Ectodermal cell (in vitro differentiated cells): ENCODE results near the gene RBMS1.

Experiments
- H3K27ac ChIP-seq: 2 replicates; pipeline ENCODE4 v1.7.0; 2013; ENCODE audit warnings: mild to moderate bottlenecking, low read depth, low read length; ENCODE audit not compliant: insufficient read depth, poor library complexity, severe bottlenecking
- H3K27me3 ChIP-seq: 2 replicates; pipeline ENCODE4 v1.7.0; 2013; ENCODE audit warnings: mild to moderate bottlenecking, low read length; ENCODE audit not compliant: insufficient read depth, control insufficient read depth, poor library complexity, severe bottlenecking
- H3K36me3 ChIP-seq: one replicate; pipeline ENCODE4 v1.7.0; 2013; ENCODE audit warnings: low read length; ENCODE audit not compliant: control insufficient read depth, insufficient read depth
- H3K4me1 ChIP-seq: one replicate; pipeline ENCODE4 v1.7.0; 2013; ENCODE audit warnings: low read length; ENCODE audit not compliant: control insufficient read depth, insufficient read depth
- H3K4me3 ChIP-seq: 2 replicates; pipeline ENCODE4 v1.7.0; 2013; ENCODE audit warnings: low read depth, low read length, control low read depth; ENCODE audit not compliant: insufficient read depth
- H3K9me3 ChIP-seq: 2 replicates; pipeline ENCODE4 v1.7.0; 2013; ENCODE audit warnings: mild to moderate bottlenecking, low read length, moderate library complexity; ENCODE audit not compliant: control insufficient read depth
- WGBS, 2 experiments: methylation state at CpG; one replicate each; pipeline ENCODE4 v1.1.7; 2013; ENCODE audit warnings: missing lambda C conversion rate in 2 of 2; 5-methylcytosine and 5-hydroxymethylcytosine counted together

Gene RBMS1

GRCh38 chr2:160225722-160226121, 267.9 kb downstream of the RBMS1 start:
- H3K4me3 ChIP-seq, result no peak overlapping the region
- H3K4me1 ChIP-seq, result peaks cover 4% of the 10 kb centered on the region
- no peaks in the 10 kb centered on the region for H3K27me3 ChIP-seq
- whole genome bisulfite sequencing, 2 experiments, result 92 to 93% methylated on average over 4 of the region's 4 CpGs
- H3K36me3 ChIP-seq, result no peaks in the 10 kb centered on the region
- no peaks in the 10 kb centered on the region for H3K9me3 ChIP-seq
- no peak overlapping the region for H3K27ac ChIP-seq

GRCh38 chr2:160224507-160224906, 269.1 kb downstream of the RBMS1 start:
- H3K4me1 ChIP-seq, result peaks cover 4% of the 10 kb centered on the region

GRCh38 chr2:160224060-160224459, 269.5 kb downstream of the RBMS1 start:
- no peaks in the 10 kb centered on the region for H3K9me3 ChIP-seq
- WGBS, 2 experiments, result 91 to 93% methylated on average over 3 of the region's 3 CpGs
- no peaks in the 10 kb centered on the region for H3K27me3 ChIP-seq
- H3K27ac ChIP-seq, result no peak overlapping the region
- H3K4me1 ChIP-seq, result peaks cover 4% of the 10 kb centered on the region
- no peak overlapping the region for H3K4me3 ChIP-seq
- no peaks in the 10 kb centered on the region for H3K36me3 ChIP-seq

More at GRCh38 chr2:160224507-160224906, 269.1 kb downstream of the RBMS1 start:
- Histone ChIP-seq H3K27ac (no peak overlapping the region), H3K36me3 (no peaks in the 10 kb centered on the region), H3K9me3 (no peaks in the 10 kb centered on the region), H3K4me3 (no peak overlapping the region), H3K27me3 (no peaks in the 10 kb centered on the region)
- WGBS, 2 experiments, result 87 to 98% methylated on average over 3 of the region's 3 CpGs

- Histone ChIP-seq H3K27ac (no peak overlapping the region), H3K36me3 (no peaks in the 10 kb centered on the region), H3K4me3 (no peak overlapping the region), H3K9me3 (no peaks in the 10 kb centered on the region), H3K27me3 (no peaks in the 10 kb centered on the region), H3K4me1 (peaks cover 4% of the 10 kb centered on the region)
- WGBS, 2 experiments, result 91 to 95% methylated on average over 3 of the region's 3 CpGs
These were observed 270.0 kb downstream of the RBMS1 start for GRCh38 chr2:160223560-160223959.

GRCh38 chr2:160222546-160223283, 270.9 kb downstream of the RBMS1 start:
- WGBS, 2 experiments, result 81% methylated on average over 7 of the region's 7 CpGs
- no peaks in the 10 kb centered on the region for H3K27me3 ChIP-seq
- H3K9me3 ChIP-seq, result no peaks in the 10 kb centered on the region
- no peak overlapping the region for H3K27ac ChIP-seq
- H3K4me3 ChIP-seq, result no peak overlapping the region
- no peaks in the 10 kb centered on the region for H3K4me1 ChIP-seq
- H3K36me3 ChIP-seq, result no peaks in the 10 kb centered on the region
